Esophagus squamous epithelium (tissue), 4 donors: ENCODE results near the gene ACAA1.
"Not testable (repeated sequence)": the region's sequence is repeated elsewhere in the genome, so short reads cannot be mapped to it uniquely, and the experiment has no call there.

Experiments used
- CTCF ChIP-seq, 6 experiments: fragments of 450-650 bp in 4 of 6; fragments of 200-600 bp in 2 of 6; sonication (generic) in 2 of 6; IDR thresholded peaks; one replicate each; pipeline ENCODE4 v1.5.1; 2016 to 2019; ENCODE audit warnings: antibody characterized with exemption in 6 of 6, mild to moderate bottlenecking in 4 of 6, moderate library complexity in 4 of 6
- POLR2A ChIP-seq, 4 donors: fragments of 450-650 bp; IDR thresholded peaks; one replicate each; pipeline ENCODE4 v1.6.1; 2017; ENCODE audit warnings: antibody characterized with exemption in 4 of 4, mild to moderate bottlenecking in 4 of 4, moderate library complexity in 3 of 4

GRCh38 chr3:38082296-38082695 lies 54.6 kb downstream of the ACAA1 start:
- not testable (repeated sequence) for TF ChIP-seq CTCF, POLR2A (IDR thresholded peaks at IDR 0.05)
